Right lobe of liver (tissue), 6 donors: ENCODE measurements around the gene SLC12A2. TPM values are rescaled to one million over a fixed set of nuclear protein-coding genes. Genes with fewer than 3 reads are reported as not detected.

Experiments used
- ATAC-seq, 4 donors: fragments of 200-7000 bp; cut with Tn5 transposase; one replicate each; pipeline ENCODE4 v1.9.1; 2020; ENCODE audit warnings: mild to moderate bottlenecking in 4 of 4, moderate library complexity in 4 of 4
- DNase-seq, 3 donors: peaks; one replicate each; pipeline ENCODE4 v3.0.0-alpha.2; 2020
- H3K27ac ChIP-seq, 3 donors: fragments of 200-600 bp; one replicate each; pipeline ENCODE4 v1.8.0; 2022
- H3K27me3 ChIP-seq, 2 donors: fragments of 200-600 bp; one replicate each; pipeline ENCODE4 v1.8.0; 2022
- H3K36me3 ChIP-seq, 4 donors: fragments of 200-600 bp; sonication (generic) in 1 of 4; one replicate each; pipeline versions ENCODE4 v1.5.1 to v1.8.0; 2017 to 2022; ENCODE audit warnings: control low read depth in 1 of 4
- H3K4me1 ChIP-seq, 4 donors: fragments of 200-600 bp; sonication (generic) in 1 of 4; one replicate each; pipeline versions ENCODE4 v1.5.1 to v1.8.0; 2017 to 2022; ENCODE audit warnings: control low read depth in 1 of 4
- H3K4me3 ChIP-seq, 3 donors: fragments of 200-600 bp; one replicate each; pipeline ENCODE4 v1.8.0; 2022
- H3K9me3 ChIP-seq, 4 donors: fragments of 200-600 bp; sonication (generic) in 1 of 4; one replicate each; pipeline versions ENCODE4 v1.5.1 to v1.8.0; 2017 to 2022; ENCODE audit warnings: control low read depth in 1 of 4
- POLR2A ChIP-seq: fragments of 450-650 bp; IDR thresholded peaks from one replicate; pipeline ENCODE4 v1.6.1; 2017; ENCODE audit warnings: antibody characterized with exemption, mild to moderate bottlenecking
- WGBS: methylation state at CpG from one replicate; pipeline ENCODE4 v1.1.6; 2018; ENCODE audit warnings: low coverage, low lambda C conversion rate; ENCODE audit not compliant: insufficient coverage; ENCODE audit errors: missing lambda C conversion rate; 5-methylcytosine and 5-hydroxymethylcytosine counted together
- intact Hi-C, 2 donors: fragments of 100-400 bp; cut with DNase I; formaldehyde crosslinking; loops; one replicate each; pipeline versions ENCODE4 v1.11.2 to v1.14.1; 2022
- total RNA-seq, 6 experiments: library from RNA; depleted of rRNA in 2 of 6; stranded (reverse); fragments of >200 nt in 2 of 6; fragmentation: NEBNext Ultra II Directional in 3 of 6; extraction: Animal tissue kit (Norgen Biotek cat#: 25700) in 3 of 6; gene quantifications; one replicate each; pipeline versions ENCODE4 v1.1.0 to v1.2.4, GENCODE V29; 2016 to 2023
- TF ChIP-seq, protein P1 (sequence below), 4 donors: fragments of 200-600 bp in 3 of 4; fragments of 450-650 bp in 1 of 4; IDR thresholded peaks; one replicate each; pipeline versions ENCODE4 v1.5.1 to v1.8.0; 2016 to 2022; ENCODE audit warnings: antibody characterized with exemption in 4 of 4, mild to moderate bottlenecking in 2 of 4
- donor health status: DM: no; HTN: yes; CAD: no.
- donor health status: DM: no; HTN: no; CAD: no.
- donor health status: DM: no; HTN: no; CAD: no.
- donor health status: DM: no; HTN: yes; CAD: no.
- donor health status: DM: no; HTN: yes; CAD: no.

Gene SLC12A2
- total RNA-seq, 6 experiments from 2014 or later, result 3.1 to 9.8 (median 8.1) TPM

DNA sequence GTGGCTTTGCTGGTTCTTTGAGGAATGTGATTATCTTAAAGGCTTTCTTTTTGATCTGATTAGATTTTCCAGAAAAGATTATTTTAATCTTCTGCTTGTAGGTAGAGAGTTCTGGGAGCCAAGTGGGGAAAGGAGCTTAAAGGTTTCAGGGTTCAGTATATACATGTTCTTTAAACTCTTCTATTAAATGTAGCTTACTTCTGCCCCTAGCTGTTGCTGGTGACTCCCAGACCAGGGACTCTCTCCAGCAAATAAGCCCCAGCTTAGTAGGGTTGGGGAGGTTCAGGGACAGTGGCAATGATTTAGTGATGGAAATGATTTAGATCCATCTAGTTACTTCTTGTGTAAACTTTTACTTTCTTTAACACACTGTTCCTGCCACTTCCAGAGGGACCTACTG, 72.2 kb downstream of the SLC12A2 start:
- DNase-seq (no peak), ATAC-seq (no peak)
- no peak overlapping the region for H3K27ac ChIP-seq
- H3K4me3 ChIP-seq, result no peak overlapping the region
- H3K27me3 ChIP-seq, result no peaks in the 10 kb centered on the region
- intact Hi-C loops, result no loop called here
- no peaks in the 10 kb centered on the region for H3K9me3 ChIP-seq
- peaks cover 0 to 4% (median 0%) of the 10 kb centered on the region in 4 donors for H3K36me3 ChIP-seq
- H3K4me1 ChIP-seq, result no peaks in the 10 kb centered on the region
- TF ChIP-seq, protein P1, sequence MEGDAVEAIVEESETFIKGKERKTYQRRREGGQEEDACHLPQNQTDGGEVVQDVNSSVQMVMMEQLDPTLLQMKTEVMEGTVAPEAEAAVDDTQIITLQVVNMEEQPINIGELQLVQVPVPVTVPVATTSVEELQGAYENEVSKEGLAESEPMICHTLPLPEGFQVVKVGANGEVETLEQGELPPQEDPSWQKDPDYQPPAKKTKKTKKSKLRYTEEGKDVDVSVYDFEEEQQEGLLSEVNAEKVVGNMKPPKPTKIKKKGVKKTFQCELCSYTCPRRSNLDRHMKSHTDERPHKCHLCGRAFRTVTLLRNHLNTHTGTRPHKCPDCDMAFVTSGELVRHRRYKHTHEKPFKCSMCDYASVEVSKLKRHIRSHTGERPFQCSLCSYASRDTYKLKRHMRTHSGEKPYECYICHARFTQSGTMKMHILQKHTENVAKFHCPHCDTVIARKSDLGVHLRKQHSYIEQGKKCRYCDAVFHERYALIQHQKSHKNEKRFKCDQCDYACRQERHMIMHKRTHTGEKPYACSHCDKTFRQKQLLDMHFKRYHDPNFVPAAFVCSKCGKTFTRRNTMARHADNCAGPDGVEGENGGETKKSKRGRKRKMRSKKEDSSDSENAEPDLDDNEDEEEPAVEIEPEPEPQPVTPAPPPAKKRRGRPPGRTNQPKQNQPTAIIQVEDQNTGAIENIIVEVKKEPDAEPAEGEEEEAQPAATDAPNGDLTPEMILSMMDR (IDR thresholded peaks at IDR 0.05), result no peak
- TF ChIP-seq POLR2A, result no peak

DNA sequence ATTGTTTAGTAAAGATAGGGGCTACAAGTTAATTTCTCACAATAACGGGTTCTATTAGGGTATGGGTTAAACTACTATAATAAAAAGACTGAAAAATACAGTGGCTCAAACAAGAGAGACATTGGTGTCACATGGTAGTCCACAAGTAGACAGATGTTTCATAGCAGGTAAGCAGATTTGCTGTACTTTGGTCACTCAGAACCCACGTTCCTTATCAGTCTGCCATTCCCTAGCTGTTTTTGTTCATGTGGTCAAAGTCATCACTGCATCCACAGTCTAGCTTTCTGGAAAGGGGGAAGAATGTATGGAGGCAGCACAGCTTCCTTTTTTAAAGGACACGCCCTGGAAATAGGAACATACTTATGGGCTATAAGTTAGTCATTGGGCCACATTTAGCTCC, 73.0 kb downstream of the SLC12A2 start:
- Histone ChIP-seq H3K36me3 (peaks cover 0 to 4% (median 0%) of the 10 kb centered on the region in 4 donors), H3K9me3 (no peaks in the 10 kb centered on the region), H3K27ac (no peak overlapping the region), H3K27me3 (no peaks in the 10 kb centered on the region), H3K4me3 (no peak overlapping the region), H3K4me1 (no peaks in the 10 kb centered on the region)
- intact Hi-C loops, result no loop called here
- ATAC-seq (no peak), DNase-seq (no peak)
- WGBS, result 65% methylated on average over 2 of the region's 3 CpGs
- TF ChIP-seq POLR2A, result no peak
- TF ChIP-seq, protein P1 (IDR thresholded peaks at IDR 0.05), result no peak

DNA sequence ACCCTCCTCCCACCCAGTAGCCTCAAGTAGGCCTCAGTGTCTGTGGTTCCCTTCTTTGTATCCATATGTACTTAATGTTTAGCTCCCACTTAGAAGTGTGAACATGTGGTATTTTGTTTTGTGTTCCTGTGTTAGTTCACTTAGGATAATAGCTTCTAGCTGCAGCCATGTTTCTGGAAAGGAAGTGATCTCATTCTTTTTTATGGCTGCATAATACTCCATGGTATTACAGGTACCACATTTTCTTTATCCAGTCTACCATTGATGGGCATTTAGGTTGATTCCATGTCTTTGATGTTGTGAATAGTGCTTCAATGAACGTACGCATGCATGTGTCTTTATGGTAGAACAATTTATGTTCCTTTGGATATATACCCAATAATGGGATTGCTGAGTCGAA, 74.8 kb downstream of the SLC12A2 start:
- Histone ChIP-seq H3K27ac (no peak overlapping the region), H3K4me3 (no peak overlapping the region), H3K4me1 (no peaks in the 10 kb centered on the region), H3K36me3 (no peaks in the 10 kb centered on the region), H3K27me3 (no peaks in the 10 kb centered on the region), H3K9me3 (no peaks in the 10 kb centered on the region)
- no peak for TF ChIP-seq POLR2A
- TF ChIP-seq, protein P1 (IDR thresholded peaks at IDR 0.05), result no peak
- DNase-seq (no peak), ATAC-seq (no peak)
- intact Hi-C loops, result no loop called here
- WGBS, result 90% methylated on average over 3 of the region's 3 CpGs

DNA sequence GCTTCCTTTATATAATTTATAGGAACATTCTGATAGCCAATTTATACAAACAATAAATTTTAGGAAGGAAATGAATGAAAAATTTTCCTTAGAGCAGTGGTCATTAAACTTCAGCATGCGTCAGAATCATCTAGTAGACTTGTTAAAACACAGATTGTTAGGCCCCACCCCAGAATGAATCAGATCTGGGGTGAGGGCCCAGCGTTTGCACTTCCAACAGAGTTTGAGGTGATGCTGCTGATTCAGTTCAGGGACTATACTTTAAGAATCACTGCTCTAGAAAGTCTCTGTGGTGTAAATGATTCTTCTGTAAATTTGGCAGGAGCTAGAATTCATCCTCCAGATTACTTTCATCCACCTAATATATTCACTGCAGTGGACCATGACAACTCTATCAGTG, 80.4 kb downstream of the SLC12A2 start:
- Histone ChIP-seq H3K36me3 (no peaks in the 10 kb centered on the region), H3K4me1 (no peaks in the 10 kb centered on the region), H3K4me3 (no peak overlapping the region), H3K27me3 (no peaks in the 10 kb centered on the region), H3K9me3 (no peaks in the 10 kb centered on the region), H3K27ac (no peak overlapping the region)
- 61% methylated on average over 2 of the region's 2 CpGs for WGBS
- TF ChIP-seq, protein P1 (IDR thresholded peaks at IDR 0.05), result no peak
- TF ChIP-seq POLR2A, result no peak
- DNase-seq (no peak), ATAC-seq (no peak)
- intact Hi-C loops, result no loop called here

DNA sequence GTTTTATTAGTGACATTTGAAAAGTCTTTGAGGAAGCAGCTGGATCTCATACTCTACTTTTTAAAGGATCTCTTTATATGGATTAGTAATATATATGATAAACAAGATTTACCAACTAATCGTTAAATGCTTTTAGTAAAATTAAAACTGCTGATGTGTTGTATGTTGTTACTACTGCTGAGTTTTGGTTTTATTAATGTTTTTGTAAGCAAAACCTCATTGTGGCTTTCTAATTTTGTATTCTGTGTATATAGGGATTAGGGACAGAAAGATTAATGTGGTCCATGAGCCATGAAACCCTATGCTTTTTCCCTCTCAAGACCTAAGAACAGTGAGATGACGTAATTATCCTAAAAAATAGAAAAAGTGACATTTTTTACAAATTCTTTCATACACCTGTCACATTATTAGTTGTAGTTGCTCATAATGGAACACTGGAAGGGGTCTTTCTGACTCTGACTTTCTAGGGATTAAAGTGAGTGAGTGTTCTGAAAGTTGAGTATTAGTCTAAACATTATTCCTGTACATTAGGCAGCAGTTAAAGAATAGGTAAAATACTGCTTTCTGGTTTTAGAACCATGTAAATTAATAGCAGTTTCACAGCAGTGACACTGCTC, 85.9 kb downstream of the SLC12A2 start:
- 92% methylated on average over 2 of the region's 2 CpGs for WGBS
- intact Hi-C loops, result no loop called here
- Histone ChIP-seq H3K27ac (no peak overlapping the region), H3K4me3 (no peak overlapping the region), H3K4me1 (no peaks in the 10 kb centered on the region), H3K9me3 (no peaks in the 10 kb centered on the region), H3K36me3 (no peaks in the 10 kb centered on the region), H3K27me3 (no peaks in the 10 kb centered on the region)
- TF ChIP-seq, protein P1 (IDR thresholded peaks at IDR 0.05), result no peak
- TF ChIP-seq POLR2A, result no peak
- DNase-seq (no peak), ATAC-seq (no peak)
